ENCODE results near the gene CTDSPL. TPM values are rescaled to one million over a fixed set of nuclear protein-coding genes. Genes with fewer than 3 reads are reported as not detected.

CTDSPL gene
- total and polyA plus RNA-seq, 2 experiments from 2014 or later = 15.3 to 22.3 TPM

DNA sequence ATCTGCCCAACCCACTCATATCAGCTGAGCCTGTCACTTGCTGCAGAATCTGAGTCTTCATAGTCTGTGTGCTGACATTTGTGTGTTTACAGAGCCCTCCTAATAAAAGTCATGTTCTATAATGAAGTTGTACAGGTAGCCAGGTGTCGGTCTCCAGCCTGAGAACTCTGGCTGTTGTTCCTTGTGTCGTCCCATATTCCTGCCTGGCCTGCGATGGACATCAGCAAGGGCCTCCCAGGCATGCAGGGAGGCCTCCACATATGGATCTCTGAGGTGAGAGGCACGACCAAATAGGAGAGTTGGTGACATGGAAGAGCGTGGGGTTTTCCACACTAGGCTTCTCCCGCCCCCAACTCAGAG is 131.8 kb downstream of the CTDSPL start:
- TF ChIP-seq, protein P1, sequence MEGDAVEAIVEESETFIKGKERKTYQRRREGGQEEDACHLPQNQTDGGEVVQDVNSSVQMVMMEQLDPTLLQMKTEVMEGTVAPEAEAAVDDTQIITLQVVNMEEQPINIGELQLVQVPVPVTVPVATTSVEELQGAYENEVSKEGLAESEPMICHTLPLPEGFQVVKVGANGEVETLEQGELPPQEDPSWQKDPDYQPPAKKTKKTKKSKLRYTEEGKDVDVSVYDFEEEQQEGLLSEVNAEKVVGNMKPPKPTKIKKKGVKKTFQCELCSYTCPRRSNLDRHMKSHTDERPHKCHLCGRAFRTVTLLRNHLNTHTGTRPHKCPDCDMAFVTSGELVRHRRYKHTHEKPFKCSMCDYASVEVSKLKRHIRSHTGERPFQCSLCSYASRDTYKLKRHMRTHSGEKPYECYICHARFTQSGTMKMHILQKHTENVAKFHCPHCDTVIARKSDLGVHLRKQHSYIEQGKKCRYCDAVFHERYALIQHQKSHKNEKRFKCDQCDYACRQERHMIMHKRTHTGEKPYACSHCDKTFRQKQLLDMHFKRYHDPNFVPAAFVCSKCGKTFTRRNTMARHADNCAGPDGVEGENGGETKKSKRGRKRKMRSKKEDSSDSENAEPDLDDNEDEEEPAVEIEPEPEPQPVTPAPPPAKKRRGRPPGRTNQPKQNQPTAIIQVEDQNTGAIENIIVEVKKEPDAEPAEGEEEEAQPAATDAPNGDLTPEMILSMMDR (IDR thresholded peaks at IDR 0.05; ENCODE audit: low read depth, low read length) = no peak
- Histone ChIP-seq H3K27ac (no peak overlapping the region), H3K4me3 (no peak overlapping the region), H3K4me1 (ENCODE audit: low read depth) (no peaks in the 10 kb centered on the region), H3K36me3 (no peaks in the 10 kb centered on the region), H3K27me3 (no peaks in the 10 kb centered on the region), H3K9me3 (ENCODE audit: low read depth) (no peaks in the 10 kb centered on the region)
- DNase-seq (ENCODE audit: low read depth in 1 of 2, low spot score in 1 of 2) = no peak

DNA sequence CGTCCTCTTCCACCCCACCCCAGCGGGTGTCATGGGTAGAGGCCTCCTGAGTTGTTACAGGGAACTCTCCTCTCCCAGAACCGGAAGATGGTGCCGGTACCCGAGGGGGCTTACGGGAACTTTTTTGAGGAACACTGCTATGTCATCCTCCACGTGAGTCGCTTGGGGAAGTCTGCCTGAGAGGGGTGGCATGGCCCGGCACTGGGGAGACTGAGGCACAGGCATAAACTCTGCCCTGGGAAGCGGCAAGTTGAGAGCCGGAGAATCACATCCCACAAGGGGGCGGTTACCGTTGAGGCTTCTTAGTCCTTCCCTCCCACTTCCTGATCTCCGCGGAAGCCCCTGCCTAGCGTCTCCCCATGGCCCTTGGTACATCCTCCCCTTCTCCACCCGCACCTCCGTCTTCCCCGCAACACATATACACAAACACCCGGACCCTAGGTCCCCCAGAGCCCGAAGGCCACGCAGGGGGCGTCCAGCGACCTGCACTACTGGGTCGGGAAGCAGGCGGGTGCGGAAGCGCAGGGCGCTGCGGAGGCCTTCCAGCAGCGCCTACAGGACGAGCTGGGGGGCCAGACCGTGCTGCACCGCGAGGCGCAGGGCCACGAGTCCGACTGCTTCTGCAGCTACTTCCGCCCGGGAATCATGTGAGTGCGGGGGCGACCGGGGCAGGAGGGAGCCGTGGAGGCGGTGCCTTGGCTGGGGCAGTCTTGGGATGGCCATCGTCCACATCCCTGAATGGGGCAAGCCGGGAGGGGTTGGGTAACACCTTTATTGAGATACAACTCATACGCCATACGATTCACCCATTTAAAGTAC is 132.3 kb downstream of the CTDSPL start:
- Histone ChIP-seq H3K27ac (no peak overlapping the region), H3K4me1 (ENCODE audit: low read depth) (no peaks in the 10 kb centered on the region), H3K9me3 (ENCODE audit: low read depth) (no peaks in the 10 kb centered on the region), H3K27me3 (no peaks in the 10 kb centered on the region), H3K4me3 (no peak overlapping the region), H3K36me3 (no peaks in the 10 kb centered on the region)
- TF ChIP-seq, protein P1 (IDR thresholded peaks at IDR 0.05; ENCODE audit: low read depth, low read length) = no peak
- DNase-seq (ENCODE audit: low read depth in 1 of 2, low spot score in 1 of 2) = peak in 1 of 2 donors; percentile 93

DNA sequence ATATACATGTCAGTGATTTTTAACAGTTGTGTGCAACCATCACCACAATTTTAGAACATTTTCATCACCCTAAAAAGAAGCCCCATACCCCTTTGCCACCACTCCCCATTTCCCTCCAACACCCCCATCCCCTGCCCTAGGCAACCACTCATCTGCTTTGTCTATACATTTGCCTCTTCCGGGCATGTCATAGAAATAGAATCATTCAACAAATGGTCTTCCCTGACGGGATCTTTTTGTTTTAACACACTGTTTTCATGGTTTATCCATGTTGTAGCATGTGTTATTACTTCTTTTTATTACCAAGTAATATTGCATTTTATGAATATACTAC is 132.9 kb downstream of the CTDSPL start:
- Histone ChIP-seq H3K27me3 (no peaks in the 10 kb centered on the region), H3K27ac (no peak overlapping the region), H3K4me1 (ENCODE audit: low read depth) (no peaks in the 10 kb centered on the region), H3K4me3 (no peak overlapping the region), H3K9me3 (ENCODE audit: low read depth) (no peaks in the 10 kb centered on the region), H3K36me3 (no peaks in the 10 kb centered on the region)
- TF ChIP-seq, protein P1 (IDR thresholded peaks at IDR 0.05; ENCODE audit: low read depth, low read length) = no peak
- DNase-seq (ENCODE audit: low read depth in 1 of 2, low spot score in 1 of 2) = no peak

DNA sequence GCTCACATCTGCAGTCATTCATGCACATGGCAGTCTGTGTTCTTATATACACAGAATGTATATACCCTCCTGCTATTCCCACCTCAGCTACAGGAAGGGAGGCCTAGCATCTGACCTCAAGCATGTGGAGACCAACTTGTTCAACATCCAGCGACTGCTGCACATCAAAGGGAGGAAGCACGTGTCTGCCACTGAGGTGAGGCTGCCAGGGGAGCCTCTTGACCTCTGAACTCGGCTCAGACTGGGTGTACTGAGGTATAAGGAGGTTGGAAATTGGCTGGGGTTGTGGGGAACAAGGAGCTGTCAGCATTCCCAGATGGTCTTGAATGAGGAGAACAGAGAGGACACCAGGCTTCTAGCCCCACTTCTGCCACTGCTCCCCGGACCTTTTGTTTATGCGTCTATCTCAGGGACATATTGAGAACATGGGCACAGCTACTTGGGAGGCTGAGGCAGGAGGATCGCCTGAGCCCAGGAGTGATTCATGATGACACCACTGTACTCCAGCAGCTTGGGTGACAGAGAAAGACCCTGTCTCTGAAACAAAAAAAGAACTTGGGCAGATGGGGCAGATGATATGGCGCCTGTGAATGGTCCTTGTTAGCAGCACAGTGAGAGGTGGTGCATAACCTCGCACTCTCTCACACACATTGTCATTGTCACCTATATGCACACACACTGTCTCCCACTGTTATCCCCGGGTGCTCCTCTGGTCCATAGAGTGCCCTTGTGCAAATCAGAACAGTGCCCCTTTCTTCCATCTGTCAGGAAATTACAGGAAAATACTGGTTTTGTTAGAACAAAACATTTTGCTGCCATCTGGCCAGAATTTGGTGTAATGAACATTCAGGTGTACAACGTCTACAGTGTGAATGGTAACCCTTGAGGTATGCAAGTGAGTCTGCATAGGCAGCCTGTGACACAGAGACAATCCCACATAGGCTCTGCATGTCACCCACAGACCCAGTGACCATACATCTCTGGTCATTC is 134.3 kb downstream of the CTDSPL start:
- TF ChIP-seq, protein P1 (IDR thresholded peaks at IDR 0.05; ENCODE audit: low read depth, low read length) = no peak
- H3K4me1 ChIP-seq (ENCODE audit: low read depth) = no peaks in the 10 kb centered on the region
- no peaks in the 10 kb centered on the region for H3K9me3 ChIP-seq (ENCODE audit: low read depth)
- no peaks in the 10 kb centered on the region for H3K27me3 ChIP-seq
- H3K36me3 ChIP-seq = no peaks in the 10 kb centered on the region
- no peak for DNase-seq (ENCODE audit: low read depth in 1 of 2, low spot score in 1 of 2)
- no peak overlapping the region for H3K4me3 ChIP-seq
- H3K27ac ChIP-seq = no peak overlapping the region

DNA sequence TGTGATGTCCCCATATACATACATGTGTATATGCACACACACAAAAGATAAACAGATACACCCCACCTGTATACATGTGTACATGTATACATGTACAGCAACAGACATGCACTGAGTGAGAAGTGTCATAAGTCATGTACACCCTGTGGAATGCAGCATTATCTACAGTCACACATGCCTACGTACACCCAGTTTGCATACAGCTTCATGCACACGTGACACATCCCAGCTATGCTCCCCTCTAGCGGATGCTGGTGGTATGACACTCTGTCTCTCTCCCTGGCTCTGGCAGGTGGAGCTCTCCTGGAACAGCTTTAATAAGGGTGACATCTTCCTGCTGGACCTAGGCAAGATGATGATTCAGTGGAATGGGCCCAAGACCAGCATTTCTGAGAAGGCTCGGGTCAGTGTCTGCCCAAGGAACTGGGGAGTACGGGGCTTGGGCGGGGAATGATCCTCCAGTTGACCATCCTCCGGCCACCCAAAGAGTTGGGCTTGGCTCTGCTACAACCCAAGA is 135.2 kb downstream of the CTDSPL start:
- Histone ChIP-seq H3K27ac (no peak overlapping the region), H3K4me1 (ENCODE audit: low read depth) (no peaks in the 10 kb centered on the region), H3K9me3 (ENCODE audit: low read depth) (no peaks in the 10 kb centered on the region), H3K4me3 (no peak overlapping the region), H3K36me3 (no peaks in the 10 kb centered on the region), H3K27me3 (no peaks in the 10 kb centered on the region)
- DNase-seq (ENCODE audit: low read depth in 1 of 2, low spot score in 1 of 2) = peak; percentile 75 to 81
- TF ChIP-seq, protein P1 (IDR thresholded peaks at IDR 0.05; ENCODE audit: low read depth, low read length) = peak; percentile 89
